Body of pancreas (tissue), 4 donors: Measurements from ENCODE around the gene NPTN.

ENCODE experiments used
- POLR2A ChIP-seq, 3 donors: fragments of 450-650 bp; IDR thresholded peaks; one replicate each; pipeline ENCODE4 v1.6.1; 2016; ENCODE audit warnings: antibody characterized with exemption in 3 of 3, mild to moderate bottlenecking in 2 of 3
- TF ChIP-seq, protein P1 (sequence below), 7 experiments: fragments of 450-650 bp in 4 of 7; fragments of 200-600 bp in 3 of 7; sonication (generic) in 3 of 7; IDR thresholded peaks; one replicate each; pipeline ENCODE4 v1.5.1; 2016 to 2019; ENCODE audit warnings: antibody characterized with exemption in 7 of 7

DNA sequence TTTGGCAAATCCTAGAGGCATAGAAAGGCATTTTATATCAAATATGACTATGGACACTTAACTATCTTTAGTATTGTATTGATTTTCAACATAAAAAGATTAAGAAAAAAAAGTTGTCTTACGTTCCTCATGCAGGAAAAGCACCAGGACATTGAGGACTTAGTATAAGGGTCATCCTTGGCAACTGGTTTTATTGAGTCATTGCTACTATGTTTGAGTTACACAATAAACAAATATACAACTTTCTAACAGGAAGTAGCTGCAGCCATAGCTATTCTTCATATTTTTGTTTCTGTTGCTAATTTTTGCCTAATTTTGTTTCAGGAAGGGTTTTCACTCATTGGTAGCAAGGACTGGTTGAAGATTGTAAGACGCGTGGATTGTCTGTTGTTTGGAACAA, 93.0 kb downstream of the NPTN start:
- TF ChIP-seq, protein P1, sequence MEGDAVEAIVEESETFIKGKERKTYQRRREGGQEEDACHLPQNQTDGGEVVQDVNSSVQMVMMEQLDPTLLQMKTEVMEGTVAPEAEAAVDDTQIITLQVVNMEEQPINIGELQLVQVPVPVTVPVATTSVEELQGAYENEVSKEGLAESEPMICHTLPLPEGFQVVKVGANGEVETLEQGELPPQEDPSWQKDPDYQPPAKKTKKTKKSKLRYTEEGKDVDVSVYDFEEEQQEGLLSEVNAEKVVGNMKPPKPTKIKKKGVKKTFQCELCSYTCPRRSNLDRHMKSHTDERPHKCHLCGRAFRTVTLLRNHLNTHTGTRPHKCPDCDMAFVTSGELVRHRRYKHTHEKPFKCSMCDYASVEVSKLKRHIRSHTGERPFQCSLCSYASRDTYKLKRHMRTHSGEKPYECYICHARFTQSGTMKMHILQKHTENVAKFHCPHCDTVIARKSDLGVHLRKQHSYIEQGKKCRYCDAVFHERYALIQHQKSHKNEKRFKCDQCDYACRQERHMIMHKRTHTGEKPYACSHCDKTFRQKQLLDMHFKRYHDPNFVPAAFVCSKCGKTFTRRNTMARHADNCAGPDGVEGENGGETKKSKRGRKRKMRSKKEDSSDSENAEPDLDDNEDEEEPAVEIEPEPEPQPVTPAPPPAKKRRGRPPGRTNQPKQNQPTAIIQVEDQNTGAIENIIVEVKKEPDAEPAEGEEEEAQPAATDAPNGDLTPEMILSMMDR (IDR thresholded peaks at IDR 0.05) = no peak
- no peak for TF ChIP-seq POLR2A (IDR thresholded peaks at IDR 0.05)
